HepG2 (cell line): ENCODE data around the gene GAB3. TPM values are rescaled to one million over a fixed set of nuclear protein-coding genes. Genes with fewer than 3 reads are reported as not detected.

Source experiments
- ATAC-seq: fragments of 200-7000 bp; cut with Tn5 transposase; 3 replicates; pipeline ENCODE4 v1.9.1; 2020; ENCODE audit warnings: mild to moderate bottlenecking, moderate library complexity
- BruUV-seq: library from RNA; stranded (reverse); fragments of 400-500 nt; replicated peaks from 2 replicates; lab custom pipeline; 2021; lab: Mats Ljungman, UMichigan
- CTCF ChIA-PET: fragments of 300-600 bp; formaldehyde crosslinking; extraction: SDS; loops from one replicate; lab custom pipeline; 2021; ENCODE audit warnings: low total read pairs, inconsistent platforms, low intra/inter-chr PET ratio; lab: Yijun Ruan, JAX
- POLR2A ChIA-PET: fragments of 350-600 bp; sonication (Branson Sonifier 250); formaldehyde crosslinking; loops from one replicate; lab custom pipeline; 2020; ENCODE audit warnings: antibody characterized with exemption, inconsistent platforms; lab: Yijun Ruan, JAX
- DNase-seq: peaks from one replicate; pipeline ENCODE4 v3.0.0-alpha.2; 2015; ENCODE audit warnings: low spot score
- FAIRE-seq: peaks from 3 replicates; lab custom pipeline; 2011; peaks lifted over from hg19 to GRCh38; lab: Jason Lieb, UNC
- H2AFZ ChIP-seq: one replicate; pipeline ENCODE4 v1.6.1; 2011; ENCODE audit warnings: low read length, inconsistent platforms
- H3K27ac ChIP-seq: fragments of 300-600 bp; 3 replicates; pipeline ENCODE4 v1.8.0; 2011; ENCODE audit warnings: mixed run types, mild to moderate bottlenecking, mixed read lengths, low read length, inconsistent platforms; ENCODE audit not compliant: insufficient read depth; ENCODE audit errors: extremely low read length
- H3K27me3 ChIP-seq, 2 experiments: fragments of 200-600 bp in 1 of 2; 2 replicates in 1 of 2; 3 replicates in 1 of 2; pipeline versions ENCODE4 v1.6.0 to v1.8.0; 2011; ENCODE audit warnings: low read length in 2 of 2, mild to moderate bottlenecking in 2 of 2, moderate library complexity in 2 of 2, inconsistent platforms in 1 of 2; ENCODE audit not compliant: insufficient read depth in 2 of 2, control insufficient read depth in 1 of 2
- H3K36me3 ChIP-seq, 2 experiments: fragments of 200-600 bp in 1 of 2; replicated peaks in 1 of 2; 2 replicates in 1 of 2; 3 replicates in 1 of 2; pipeline versions ENCODE4 v1.5.1 to v1.8.0; 2011; ENCODE audit warnings: low read length in 2 of 2, inconsistent platforms in 1 of 2; ENCODE audit not compliant: insufficient read depth in 2 of 2, control insufficient read depth in 1 of 2
- H3K4me1 ChIP-seq: 2 replicates; pipeline ENCODE4 v1.5.1; 2012; ENCODE audit warnings: low read length, inconsistent platforms; ENCODE audit not compliant: insufficient read depth
- H3K4me2 ChIP-seq: 2 replicates; pipeline ENCODE4 v1.6.0; 2011; ENCODE audit warnings: low read depth, low read length, inconsistent platforms
- H3K4me3 ChIP-seq, 3 experiments: fragments of 200-600 bp in 1 of 3; sonication (generic), shearing (Covaris generic) in 1 of 3; replicated peaks in 1 of 3; 2 replicates each; pipeline ENCODE4 v1.5.1; 2011 to 2016; ENCODE audit warnings: low read length in 3 of 3, inconsistent platforms in 2 of 3, low read depth in 2 of 3, mild to moderate bottlenecking in 2 of 3, control low read depth in 1 of 3, mixed read lengths in 1 of 3; ENCODE audit not compliant: insufficient read depth in 1 of 3
- H3K79me2 ChIP-seq: one replicate; pipeline ENCODE4 v1.6.1; 2011; ENCODE audit warnings: low read length, inconsistent platforms; ENCODE audit not compliant: insufficient read depth
- H3K9ac ChIP-seq: 2 replicates; pipeline ENCODE4 v1.6.0; 2011; ENCODE audit warnings: mild to moderate bottlenecking, low read depth, low read length, inconsistent platforms; ENCODE audit not compliant: insufficient read depth
- H3K9me3 ChIP-seq: 2 replicates; pipeline ENCODE4 v1.5.1; 2012; ENCODE audit warnings: mild to moderate bottlenecking, low read length
- H4K20me1 ChIP-seq: 2 replicates; pipeline ENCODE4 v1.6.0; 2011; ENCODE audit warnings: inconsistent platforms, mild to moderate bottlenecking, low read length, moderate library complexity; ENCODE audit not compliant: insufficient read depth
- ARHGAP35 ChIP-seq: sonication (generic); formaldehyde crosslinking; IDR thresholded peaks from 2 replicates; pipeline ENCODE4 v1.9.0; 2022; ENCODE audit warnings: mild to moderate bottlenecking, inconsistent platforms, moderate library complexity, missing genetic modification reagents, borderline replicate concordance
- ATF7 ChIP-seq, 2 experiments: fragments of 450-650 bp in 1 of 2; sonication (generic) in 1 of 2; formaldehyde crosslinking in 1 of 2; IDR thresholded peaks; 2 replicates each; pipeline versions ENCODE4 v1.4.0 to v1.6.1; 2016 to 2020; ENCODE audit warnings: antibody characterized with exemption in 1 of 2, mild to moderate bottlenecking in 1 of 2, missing genetic modification reagents in 1 of 2
- EEA1 ChIP-seq: sonication (generic); formaldehyde crosslinking; IDR thresholded peaks from 2 replicates; pipeline ENCODE4 v1.5.1; 2020; ENCODE audit warnings: mild to moderate bottlenecking, missing genetic modification reagents, borderline replicate concordance
- HOXD1 ChIP-seq: sonication (generic); formaldehyde crosslinking; IDR thresholded peaks from 2 replicates; pipeline ENCODE4 v1.5.0; 2020; ENCODE audit warnings: missing genetic modification reagents
- MLXIP ChIP-seq: sonication (generic); formaldehyde crosslinking; IDR thresholded peaks from 2 replicates; pipeline ENCODE4 v1.9.0; 2021; ENCODE audit warnings: missing genetic modification reagents, borderline replicate concordance
- NR1H2 ChIP-seq: sonication (generic); formaldehyde crosslinking; IDR thresholded peaks from 2 replicates; pipeline ENCODE4 v1.8.1; 2022; ENCODE audit warnings: low read depth, missing genetic modification reagents, borderline replicate concordance
- RNF2 ChIP-seq: fragments of 450-650 bp; conservative IDR thresholded peaks from 2 replicates; pipeline ENCODE4 v1.6.1; 2016; ENCODE audit warnings: low read depth
- TARDBP ChIP-seq: sonication (generic); formaldehyde crosslinking; IDR thresholded peaks from 2 replicates; pipeline ENCODE4 v1.8.0; 2022; ENCODE audit warnings: mild to moderate bottlenecking, missing genetic modification reagents
- TRIM24 ChIP-seq: sonication (generic); formaldehyde crosslinking; IDR thresholded peaks from 2 replicates; pipeline ENCODE4 v1.8.0; 2022; ENCODE audit warnings: mild to moderate bottlenecking, missing genetic modification reagents
- ZBTB7A ChIP-seq: sonication (generic); formaldehyde crosslinking; IDR thresholded peaks from 2 replicates; pipeline ENCODE4 v1.8.0; 2022; ENCODE audit warnings: mild to moderate bottlenecking, missing genetic modification reagents
- ZNF251 ChIP-seq: sonication (generic); formaldehyde crosslinking; IDR thresholded peaks from 2 replicates; pipeline ENCODE4 v1.9.0; 2021; ENCODE audit warnings: mild to moderate bottlenecking, missing genetic modification reagents
- ZNF263 ChIP-seq: sonication (generic); formaldehyde crosslinking; IDR thresholded peaks from 2 replicates; pipeline ENCODE4 v1.4.0; 2020; ENCODE audit warnings: missing genetic modification reagents
- ZNF460 ChIP-seq: sonication (generic); formaldehyde crosslinking; IDR thresholded peaks from 2 replicates; pipeline ENCODE4 v1.5.1; 2020; ENCODE audit warnings: missing genetic modification reagents, mild to moderate bottlenecking, borderline replicate concordance
- WGBS: methylation state at CpG from one replicate; pipeline ENCODE4 v1.1.6; 2017; ENCODE audit warnings: low lambda C conversion rate; 5-methylcytosine and 5-hydroxymethylcytosine counted together
- in situ Hi-C: cut with HindIII; loops from 2 replicates; pipeline ENCODE4 v1.10.0; 2017; ENCODE audit warnings: low pct_unique_long_range_greater_than_20kb; ENCODE audit not compliant: extremely low pct_ligation_motif_present
- intact Hi-C: fragments of 100-400 bp; cut with micrococcal nuclease; formaldehyde crosslinking; loops from one replicate; pipeline ENCODE4 v1.10.0; 2022; ENCODE audit not compliant: unreplicated experiment
- polyA plus RNA-seq, 8 experiments: library from polyadenylated mRNA; depleted of rRNA in 3 of 8; stranded (reverse) in 7 of 8; unstranded in 1 of 8; fragments of >200 nt; fragmentation: Illumina TruSeq in 4 of 8; extraction: Trizol in 4 of 8; gene quantifications; 2 replicates each; pipeline versions ENCODE4 v1.2.1 to v1.2.3, GENCODE V29; 2011 to 2016; ENCODE audit warnings: low read depth in 4 of 8, missing spikeins in 1 of 8, mixed read lengths in 1 of 8; ENCODE audit not compliant: insufficient read depth in 1 of 8
- total RNA-seq, 5 experiments: library from RNA; depleted of rRNA; stranded (reverse); fragments of >200 nt; fragmentation: Illumina TruSeq; extraction: Trizol; gene quantifications; 2 replicates each; pipeline ENCODE4 v1.2.3, GENCODE V29; 2016; ENCODE audit warnings: low read depth in 1 of 5

Gene GAB3
- total and polyA plus RNA-seq, 2 of the 13 experiments (the other 11 are each of a cell fraction or from before 2014, with no cell fraction given), result not detected

- TF ChIP-seq ATF7 (IDR thresholded peaks at IDR 0.05) (no peak), ATF7 (CRISPR knock-in tag; IDR thresholded peaks at IDR 0.05) (no peak), RNF2 (no peak), NR1H2 (no peak), HOXD1 (CRISPR knock-in tag) (no peak)
- TF ChIP-seq, all 625 proteins: peak for 0
These were observed 89.0 kb downstream of the GAB3 start (continued) for GRCh38 chrX:154661899-154662298.

- in situ Hi-C loops (no loop called here), intact Hi-C loops (no loop called here)
- Histone ChIP-seq H4K20me1 (no peaks in the 10 kb centered on the region), H3K36me3 (no peaks in the 10 kb centered on the region), H3K79me2 (no peaks in the 10 kb centered on the region), H3K9me3 (no peaks in the 10 kb centered on the region), H3K27ac (no peak overlapping the region), H3K4me2 (no peak overlapping the region), H3K4me3 (no peak overlapping the region), H2AFZ (no peak overlapping the region), H3K27me3 (no peaks in the 10 kb centered on the region; a peak in 1 of 5 replicates), H3K9ac (no peak overlapping the region), H3K4me1 (no peaks in the 10 kb centered on the region)
- no peak for ATAC-seq
- no peak for FAIRE-seq
- no peak for DNase-seq
- POLR2A ChIA-PET, result no interaction called here
- CTCF ChIA-PET, result no interaction called here
- no TSS peak for BruUV-seq
- WGBS, result 23% methylated on average over 4 of the region's 4 CpGs
- TF ChIP-seq MLXIP (CRISPR knock-in tag) (no peak), EEA1 (CRISPR knock-in tag) (no peak), ARHGAP35 (CRISPR knock-in tag) (no peak), ZNF263 (CRISPR knock-in tag) (no peak), TARDBP (CRISPR knock-in tag) (no peak), TRIM24 (no peak), ZNF251 (no peak), ZNF460 (CRISPR knock-in tag) (no peak), ZBTB7A (CRISPR knock-in tag) (no peak)
These were observed 89.7 kb downstream of the GAB3 start for GRCh38 chrX:154661170-154661569.
